Measurements from ENCODE around the gene ZNF800. TPM values are rescaled to one million over a fixed set of nuclear protein-coding genes. Genes with fewer than 3 reads are reported as not detected.
"Not testable (repeated sequence)": the region's sequence is repeated elsewhere in the genome, so short reads cannot be mapped to it uniquely, and the experiment has no call there.

The ZNF800 gene, protein sequence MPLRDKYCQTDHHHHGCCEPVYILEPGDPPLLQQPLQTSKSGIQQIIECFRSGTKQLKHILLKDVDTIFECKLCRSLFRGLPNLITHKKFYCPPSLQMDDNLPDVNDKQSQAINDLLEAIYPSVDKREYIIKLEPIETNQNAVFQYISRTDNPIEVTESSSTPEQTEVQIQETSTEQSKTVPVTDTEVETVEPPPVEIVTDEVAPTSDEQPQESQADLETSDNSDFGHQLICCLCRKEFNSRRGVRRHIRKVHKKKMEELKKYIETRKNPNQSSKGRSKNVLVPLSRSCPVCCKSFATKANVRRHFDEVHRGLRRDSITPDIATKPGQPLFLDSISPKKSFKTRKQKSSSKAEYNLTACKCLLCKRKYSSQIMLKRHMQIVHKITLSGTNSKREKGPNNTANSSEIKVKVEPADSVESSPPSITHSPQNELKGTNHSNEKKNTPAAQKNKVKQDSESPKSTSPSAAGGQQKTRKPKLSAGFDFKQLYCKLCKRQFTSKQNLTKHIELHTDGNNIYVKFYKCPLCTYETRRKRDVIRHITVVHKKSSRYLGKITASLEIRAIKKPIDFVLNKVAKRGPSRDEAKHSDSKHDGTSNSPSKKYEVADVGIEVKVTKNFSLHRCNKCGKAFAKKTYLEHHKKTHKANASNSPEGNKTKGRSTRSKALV
- 10 to 100 TPM; 22.2 to 26.0 TPM for total RNA-seq
- long read RNA-seq, full-length matches to known transcripts, result 6 of 18 reads
- long read RNA-seq, partial matches to known transcripts, result 11 of 18 reads
- long read RNA-seq, other reads (novel, unspliced or antisense), result 1 of 18 reads

DNA sequence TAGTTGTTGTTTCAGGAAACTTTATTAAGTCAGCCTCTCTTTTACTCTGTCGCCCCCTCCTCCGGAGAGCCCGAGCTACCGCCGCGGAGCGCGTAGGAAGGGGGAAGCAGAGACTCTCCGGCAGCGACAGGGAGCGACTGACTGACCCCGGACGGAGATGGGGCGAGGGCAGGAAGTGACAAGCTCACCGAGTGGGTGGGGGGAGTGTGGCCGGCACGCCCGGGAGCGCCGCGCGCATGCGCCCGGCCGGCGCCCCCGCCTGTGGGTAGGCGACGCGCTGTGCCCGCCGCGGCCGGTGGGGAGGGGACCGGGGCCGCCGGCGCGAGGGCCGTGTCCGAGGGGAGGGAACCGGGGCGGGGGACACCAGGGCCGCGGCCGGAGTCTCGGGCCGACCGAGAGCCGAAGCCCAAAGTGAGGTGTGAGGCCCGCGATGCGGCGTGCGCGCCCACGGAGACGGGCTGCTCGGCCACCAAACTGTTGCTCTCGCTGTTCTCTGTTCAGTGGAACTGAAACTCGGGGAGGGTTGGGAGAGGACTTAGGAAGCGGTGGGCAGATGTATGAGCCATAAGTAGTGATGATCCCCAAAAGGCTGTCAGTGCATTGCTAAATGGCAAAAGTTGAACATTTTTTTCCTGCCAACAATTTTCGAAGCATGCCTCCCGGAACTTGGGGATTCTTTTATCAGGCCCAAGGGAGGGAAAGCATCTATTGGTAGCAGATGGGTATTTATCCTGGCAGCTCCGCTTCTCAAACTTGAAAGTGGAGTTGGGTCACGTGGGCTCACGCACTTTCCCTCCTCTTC is at the start of gene ZNF800:
ZNF800 (minus strand) TSS at position 143 of the 802 bp plus-strand sequence. CDS start 1,151 bp downstream, outside the sequence.
- peak; percentile 93 for DNase-seq
- peak; percentile 98 to 99 for ATAC-seq
- intact Hi-C loops (cut with DNase I), result loop anchor here in 1 of 2 donors (10.0 kb wide), 1 partner anchor 192 kb away; the partner anchor contains the start of genes ARF5 and GCC1

DNA sequence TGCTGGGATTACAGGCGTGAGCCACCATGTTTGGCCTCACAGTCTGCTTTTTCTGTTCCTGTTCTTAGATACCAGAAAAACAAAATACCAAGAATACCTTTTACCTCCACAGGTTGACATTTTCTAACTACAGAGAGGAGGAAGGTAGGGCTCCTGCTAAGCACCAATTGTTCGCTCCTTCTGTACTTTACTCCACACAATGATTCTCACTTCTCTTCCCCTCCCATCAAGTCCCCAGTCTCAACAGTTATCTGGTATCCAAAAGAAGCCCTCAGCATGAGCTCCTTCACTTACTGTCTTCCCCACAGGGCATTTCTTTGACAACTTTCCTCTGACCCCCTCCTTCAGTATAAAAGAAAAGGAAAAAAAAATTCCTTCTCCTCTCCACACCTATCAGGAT is 47.7 kb upstream of the ZNF800 start:
- intact Hi-C loops (cut with DNase I), result no loop called here
- ATAC-seq, result no peak
- no peak for DNase-seq

DNA sequence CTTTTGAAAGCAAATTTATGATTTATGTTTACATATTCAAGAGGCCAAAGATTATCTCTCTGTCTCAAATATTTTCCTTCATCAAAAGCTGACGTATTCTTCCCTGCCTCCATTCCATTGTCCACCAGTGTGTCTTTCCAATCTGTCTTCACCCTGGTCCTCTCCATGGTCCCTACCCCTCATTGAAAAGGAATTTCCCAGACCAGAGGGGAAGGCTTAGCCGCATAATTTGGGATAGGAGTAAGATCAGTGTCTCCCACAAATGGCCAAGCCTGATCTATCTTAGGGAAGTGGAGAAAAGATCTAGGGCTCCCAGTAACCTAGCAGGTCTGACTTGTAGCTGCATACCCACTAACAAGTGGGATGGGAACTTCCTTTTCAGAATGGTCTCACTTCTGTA is 46.3 kb upstream of the ZNF800 start:
- DNase-seq, result no peak
- intact Hi-C loops (cut with DNase I), result no loop called here

DNA sequence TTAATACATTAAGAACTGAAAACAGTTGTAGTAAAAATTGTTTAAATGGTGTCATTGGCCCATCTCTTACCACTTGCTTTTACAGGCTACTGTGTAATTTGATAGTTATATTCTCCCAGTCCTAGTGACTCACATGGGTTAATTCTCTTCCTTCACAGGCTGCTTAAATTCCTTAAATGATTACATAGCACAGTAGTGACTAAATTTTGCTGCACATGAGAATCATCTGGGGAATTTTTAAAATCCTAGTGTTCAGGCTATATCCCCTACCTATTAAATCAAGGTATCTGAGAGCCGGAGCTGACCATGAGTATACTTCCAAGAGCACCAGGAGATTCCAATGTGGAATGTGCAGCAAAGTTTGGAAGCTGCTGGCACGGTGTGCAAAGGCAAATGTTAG is 45.3 kb upstream of the ZNF800 start:
- peak in 1 of 2 donors; percentile 66 for ATAC-seq
- intact Hi-C loops (cut with DNase I), result no loop called here

More for the DNA sequence above, 46.3 kb upstream of the ZNF800 start:
- no peak for ATAC-seq

DNA sequence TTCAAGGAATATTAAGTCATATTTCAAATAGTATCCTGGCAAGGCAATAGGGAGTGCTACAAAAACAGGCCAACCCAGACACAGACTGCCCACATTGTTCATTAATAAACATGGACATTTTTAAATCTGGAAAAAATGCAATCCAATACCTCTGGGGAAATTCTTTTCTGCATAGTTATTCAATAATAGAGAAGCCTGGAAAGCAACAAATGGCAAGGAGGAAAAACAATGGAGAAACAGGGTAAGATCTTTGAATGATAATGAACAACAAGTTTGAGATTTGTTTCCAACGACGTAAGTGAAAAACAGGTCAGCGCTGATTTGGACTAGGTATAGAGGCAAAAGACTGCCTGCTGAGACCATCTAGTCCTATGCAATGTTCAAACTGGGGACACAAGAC is 44.7 kb upstream of the ZNF800 start:
- ATAC-seq (no peak), DNase-seq (no peak)
- intact Hi-C loops (cut with DNase I), result no loop called here

More for the DNA sequence above, 45.3 kb upstream of the ZNF800 start:
- no peak for DNase-seq

DNA sequence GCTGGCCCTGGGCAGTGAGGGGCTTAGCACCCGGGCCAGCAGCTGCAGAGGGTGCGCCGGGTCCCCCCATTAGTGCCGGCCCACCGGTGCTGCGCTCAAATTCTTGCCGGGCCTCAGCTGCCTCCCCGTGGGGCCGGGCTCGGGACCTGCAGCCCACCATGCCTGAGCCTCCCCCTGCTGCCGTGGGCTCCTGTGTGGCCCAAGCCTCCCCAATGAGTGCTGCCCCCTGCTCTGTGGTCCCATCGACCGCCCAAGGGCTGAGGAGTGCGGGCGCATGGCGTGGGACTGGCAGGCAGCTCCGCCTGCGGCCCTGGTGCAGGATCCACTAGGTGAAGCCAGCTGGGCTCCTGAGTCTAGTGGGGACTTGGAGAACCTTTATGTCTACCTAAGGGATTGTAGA is 36.8 kb upstream of the ZNF800 start:
- DNase-seq; intact Hi-C loops (cut with DNase I); ATAC-seq: not testable (repeated sequence)

DNA sequence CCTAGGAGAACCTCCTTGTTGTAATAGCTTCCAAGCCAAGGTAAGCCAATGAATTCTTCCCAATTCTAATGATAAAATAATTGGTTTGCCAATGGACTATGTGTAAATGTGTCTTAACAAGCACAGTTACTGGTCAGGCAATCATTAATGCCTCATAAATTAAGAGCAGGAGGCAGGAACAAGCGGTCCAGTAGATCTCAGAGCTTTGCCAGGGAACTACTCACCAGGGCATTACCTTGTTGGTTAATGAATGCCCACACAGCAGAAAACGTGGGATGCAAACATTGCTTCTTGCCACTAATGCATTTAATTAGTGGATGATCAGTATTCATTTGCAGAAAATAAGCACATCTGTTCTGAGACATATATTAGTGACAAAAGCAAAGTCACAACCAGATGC is 26.7 kb upstream of the ZNF800 start:
- no peak for DNase-seq
- intact Hi-C loops (cut with DNase I), result no loop called here
- ATAC-seq, result no peak

DNA sequence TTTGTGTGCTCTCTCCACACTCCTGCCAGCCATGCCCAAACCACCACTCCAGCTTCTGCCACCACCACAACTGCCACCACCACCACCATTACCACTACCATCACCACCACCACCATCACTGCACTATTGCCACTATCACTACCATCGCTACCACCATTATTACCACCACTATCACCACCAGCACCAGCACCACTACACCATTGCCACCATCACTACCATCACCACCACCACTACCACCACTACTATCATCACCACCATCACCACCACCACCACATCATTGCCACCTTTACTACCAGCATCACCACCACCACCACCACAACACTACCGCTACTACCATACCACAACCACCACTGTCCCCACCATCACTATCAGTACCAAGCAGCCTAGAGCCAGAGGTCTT is 26.0 kb upstream of the ZNF800 start:
- DNase-seq (no peak), ATAC-seq (no peak)
- intact Hi-C loops (cut with DNase I), result no loop called here

DNA sequence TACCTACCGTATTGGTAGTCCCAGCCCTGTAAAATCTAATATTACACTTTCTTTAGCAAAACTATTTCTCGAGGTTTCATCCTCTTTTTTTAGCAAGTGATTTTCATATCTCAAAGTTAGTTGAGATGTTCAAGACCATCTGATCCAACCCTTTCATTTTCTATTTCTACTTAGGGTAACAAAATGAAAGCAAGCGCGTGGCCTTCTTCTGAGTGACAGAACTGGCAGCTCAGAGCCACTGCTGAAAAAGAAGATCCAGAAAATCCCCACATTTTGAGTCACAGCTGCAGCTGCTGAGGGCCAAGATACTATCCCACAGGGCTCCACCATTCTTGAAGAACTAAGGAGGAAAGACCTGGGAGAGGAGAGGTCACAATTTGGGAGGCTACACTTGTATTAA is 24.8 kb upstream of the ZNF800 start:
- intact Hi-C loops (cut with DNase I), result no loop called here
- ATAC-seq, result no peak
- no peak for DNase-seq

DNA sequence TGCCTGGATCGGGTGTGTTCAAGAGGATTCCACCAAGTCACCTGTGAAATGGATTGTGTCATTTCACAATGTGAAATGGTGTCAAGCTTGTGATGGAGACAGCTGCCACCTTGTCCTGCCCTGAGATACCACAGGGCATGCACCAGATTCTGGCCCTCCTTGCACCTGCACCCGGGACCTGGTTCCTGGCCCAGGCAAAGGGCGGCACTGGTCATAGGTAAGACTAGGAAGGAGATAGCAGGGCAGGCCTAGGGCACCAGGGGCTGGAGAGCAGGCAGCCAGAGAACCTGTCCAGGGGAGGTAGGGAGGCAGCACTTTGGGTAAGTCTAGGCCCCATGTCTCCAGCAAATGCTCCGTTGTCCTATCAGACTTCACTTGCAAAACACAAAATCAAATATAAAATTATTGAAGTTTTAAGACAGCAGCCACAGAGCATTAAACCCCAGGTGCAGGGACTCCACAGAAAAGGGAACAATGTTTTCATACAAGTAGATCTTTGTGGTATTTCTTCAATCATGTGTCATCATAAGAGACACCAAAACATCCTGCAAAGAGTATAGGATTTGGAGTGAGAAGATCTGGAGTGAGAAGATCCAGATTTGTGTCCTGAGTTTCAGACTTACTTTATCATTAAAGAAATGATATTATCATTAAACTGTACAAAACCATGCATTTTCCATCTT is 22.7 kb upstream of the ZNF800 start:
- ATAC-seq (no peak), DNase-seq (no peak)
- intact Hi-C loops (cut with DNase I), result no loop called here

DNA sequence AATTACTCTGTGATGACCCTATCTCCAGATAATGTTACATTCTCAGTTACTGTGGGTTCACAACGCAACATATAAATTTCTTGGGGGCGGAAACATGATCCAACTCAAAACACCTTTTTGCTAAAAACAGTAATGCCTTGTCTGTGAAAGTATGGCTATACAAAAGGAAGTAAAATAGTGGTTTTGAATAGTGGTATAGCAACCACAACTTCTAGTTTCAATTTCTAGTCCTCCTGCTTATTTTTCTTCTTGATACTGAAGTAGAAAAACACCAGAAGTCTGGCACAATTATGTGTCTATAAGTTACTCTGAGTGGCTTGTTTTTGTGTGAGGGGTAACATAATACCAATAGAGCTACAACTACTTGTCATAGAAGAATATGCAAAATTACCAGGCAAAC is 21.5 kb upstream of the ZNF800 start:
- DNase-seq (no peak), ATAC-seq (peak in 1 of 2 donors; percentile 27)
- intact Hi-C loops (cut with DNase I), result no loop called here

DNA sequence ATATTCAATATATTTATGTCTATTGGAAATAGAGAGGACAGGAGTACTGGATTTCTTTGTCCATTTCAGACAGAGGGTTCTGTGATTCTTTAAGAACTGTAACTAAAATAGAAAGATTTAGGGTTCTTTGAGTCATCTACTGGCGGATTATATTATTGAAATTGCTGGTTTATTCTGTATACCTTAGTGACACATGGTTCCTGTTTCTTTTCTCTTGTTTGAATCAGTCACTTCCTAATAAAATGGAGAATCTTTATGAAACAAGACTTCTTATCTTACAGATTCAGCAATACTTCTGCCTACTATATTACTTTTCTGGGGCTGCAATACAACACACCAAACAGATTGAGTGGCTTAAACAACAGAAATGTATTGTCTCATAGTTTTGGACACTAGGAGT is 20.8 kb upstream of the ZNF800 start:
- intact Hi-C loops (cut with DNase I), result no loop called here
- DNase-seq, result no peak
- ATAC-seq, result no peak

DNA sequence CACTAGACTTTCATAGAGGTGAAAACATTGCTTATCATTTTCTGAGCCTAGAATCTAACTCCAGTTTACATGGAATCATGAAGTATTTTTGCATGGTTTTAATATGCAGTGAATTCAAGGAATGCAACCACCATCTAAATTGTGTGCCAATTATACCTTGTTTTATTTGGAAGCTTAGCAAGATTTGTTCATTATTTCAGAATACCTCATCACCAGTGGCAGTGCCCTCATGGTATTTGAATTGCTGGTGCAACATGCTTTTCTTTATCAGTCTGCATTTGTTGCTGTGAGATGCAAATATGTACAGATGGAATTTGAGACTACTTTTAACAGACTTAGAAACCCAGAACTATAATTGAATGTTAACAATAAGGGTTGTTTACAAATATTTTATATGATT is 18.7 kb upstream of the ZNF800 start:
- DNase-seq (no peak), ATAC-seq (no peak)
- intact Hi-C loops (cut with DNase I), result no loop called here

DNA sequence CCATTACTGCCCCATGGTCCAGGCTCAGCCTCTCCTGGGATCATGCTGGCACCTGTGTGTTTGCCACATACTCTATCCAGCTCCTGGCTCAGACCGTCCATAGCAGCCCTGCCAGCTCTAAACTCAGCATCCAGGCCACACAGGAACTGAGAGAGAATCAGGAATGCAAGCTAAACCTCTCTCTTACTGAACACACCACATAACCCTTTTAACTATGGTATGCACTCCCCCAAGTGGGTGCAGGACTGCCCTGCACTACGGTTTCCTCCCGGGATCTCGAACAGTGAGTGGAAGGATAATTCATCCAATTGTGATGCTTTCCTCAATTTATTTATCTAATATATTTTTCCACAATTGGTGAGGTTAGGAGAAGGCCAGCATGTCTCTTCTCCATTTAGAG is 17.1 kb upstream of the ZNF800 start:
- ATAC-seq (peak in 1 of 2 donors; percentile 27), DNase-seq (no peak)
- intact Hi-C loops (cut with DNase I), result no loop called here

DNA sequence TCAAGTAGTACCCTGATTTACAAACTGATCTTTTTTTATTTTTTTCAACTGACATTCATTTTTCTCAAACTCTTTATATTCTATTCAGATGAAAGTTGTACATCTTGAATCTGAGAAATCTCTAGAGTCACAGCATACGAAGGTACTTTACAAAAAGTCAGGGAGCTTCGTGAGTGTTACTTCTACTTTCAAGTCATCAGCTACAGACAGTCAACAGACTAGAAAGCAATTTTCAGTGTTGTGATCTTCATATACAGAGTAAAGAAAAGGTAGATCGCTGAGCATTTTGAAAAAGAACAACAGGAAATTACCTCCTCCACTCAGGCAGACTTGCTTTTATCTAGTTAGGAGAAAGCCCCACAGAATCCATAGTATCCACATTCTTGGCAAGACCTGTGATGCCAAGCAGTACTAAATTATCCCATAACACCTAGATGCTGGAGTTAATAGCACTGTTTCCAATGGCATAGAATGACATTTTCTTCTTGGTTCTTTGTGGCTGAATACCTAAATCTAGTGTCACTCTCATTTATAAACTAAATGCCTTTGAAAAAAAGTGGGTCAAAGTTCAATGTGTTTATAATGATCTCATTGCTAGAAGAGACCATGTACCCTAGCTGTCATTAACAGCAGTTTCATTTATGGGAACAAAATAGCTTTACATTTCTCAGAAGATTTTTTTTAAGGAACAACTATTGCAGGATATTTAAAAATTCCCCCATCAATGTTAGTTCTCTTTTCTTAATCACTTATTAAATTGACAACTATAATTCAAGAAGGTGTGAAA is 12.0 kb upstream of the ZNF800 start:
- ATAC-seq (no peak), DNase-seq (no peak)
- intact Hi-C loops (cut with DNase I), result no loop called here

DNA sequence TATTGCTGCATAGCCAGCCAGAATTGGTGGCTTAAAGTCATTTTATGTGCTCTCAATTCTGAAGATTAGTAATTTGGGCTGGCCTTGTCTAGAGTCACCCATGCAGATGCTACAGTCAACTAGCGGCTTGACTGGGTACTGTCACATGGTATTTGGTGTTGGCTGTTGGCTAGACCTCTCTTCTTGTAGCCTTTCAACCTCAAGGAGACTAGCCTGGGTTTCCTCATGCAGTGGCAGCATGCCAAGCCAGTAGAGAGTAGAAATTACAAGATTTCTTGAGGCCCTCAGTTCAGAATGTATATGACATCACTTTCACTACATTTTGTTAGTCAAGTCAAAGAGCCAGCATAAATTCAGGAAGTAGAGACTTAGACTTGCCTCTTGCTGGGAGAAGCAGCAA is 3.7 kb upstream of the ZNF800 start:
- intact Hi-C loops (cut with DNase I), result loop anchor here in 1 of 2 donors (10.0 kb wide), 1 partner anchor 189 kb away; the partner anchor contains the start of genes ARF5 and GCC1
- DNase-seq (peak; percentile 24), ATAC-seq (no peak)

DNA sequence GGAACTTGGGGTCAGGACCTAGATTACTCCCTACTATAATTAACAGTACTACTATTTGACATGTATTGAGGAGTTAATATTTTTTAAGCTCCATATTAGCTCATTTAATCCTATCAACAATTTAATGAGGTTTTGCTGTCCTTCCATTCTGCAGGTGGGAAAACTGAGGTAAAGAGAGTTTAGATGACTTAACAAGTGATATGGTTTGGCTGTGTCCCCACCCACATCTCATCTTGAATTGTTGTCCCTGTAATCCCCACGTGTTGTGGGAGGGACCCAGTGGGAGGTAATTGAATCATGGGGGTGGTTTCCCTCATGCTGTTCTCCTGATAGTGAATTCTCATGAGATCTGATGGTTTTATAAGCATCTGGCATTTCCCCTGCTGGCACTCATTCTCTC is 2.6 kb upstream of the ZNF800 start:
- DNase-seq, ATAC-seq: not testable (repeated sequence)
- intact Hi-C loops (cut with DNase I), result loop anchor here in 1 of 2 donors (10.0 kb wide), 1 partner anchor 190 kb away; the partner anchor contains the start of genes ARF5 and GCC1

Data from left cardiac atrium (tissue), 4 donors.